ENCODE measurements around the gene MARCHF9.

DNA sequence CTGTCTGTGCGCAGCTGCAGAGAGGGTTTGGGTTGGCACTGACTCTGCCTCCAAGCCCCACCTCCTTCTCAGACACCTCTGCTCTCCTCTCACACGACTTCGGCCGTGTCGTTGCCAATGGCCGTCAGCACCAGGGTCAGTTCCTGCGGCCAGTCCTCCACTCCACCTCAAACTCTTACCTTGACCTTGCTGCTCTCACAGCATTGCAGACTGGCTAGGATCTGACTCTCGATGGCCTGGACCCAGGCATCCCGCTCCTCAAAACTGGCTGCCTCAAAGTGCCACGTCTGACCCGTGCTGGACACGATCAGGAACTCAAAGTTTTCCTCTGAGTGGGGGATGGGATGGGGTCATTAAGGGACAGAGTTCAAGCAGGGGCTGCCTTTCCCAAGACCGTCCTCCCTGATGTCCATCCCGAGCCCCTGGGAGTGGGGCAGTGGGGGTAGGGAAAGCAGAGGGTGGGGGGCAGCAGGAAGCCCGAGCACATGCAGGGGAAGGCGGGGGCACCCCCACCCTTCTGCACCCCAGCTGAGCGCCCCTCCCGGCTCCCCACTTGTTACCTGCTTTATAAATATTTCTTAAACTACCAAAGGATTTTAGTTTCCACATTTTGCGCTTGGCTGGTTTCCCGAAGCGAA, 27.0 kb upstream of the MARCHF9 start:
- TF ChIP-seq POLR2A (IDR thresholded peaks at IDR 0.05): no peak
- TF ChIP-seq, protein P1, sequence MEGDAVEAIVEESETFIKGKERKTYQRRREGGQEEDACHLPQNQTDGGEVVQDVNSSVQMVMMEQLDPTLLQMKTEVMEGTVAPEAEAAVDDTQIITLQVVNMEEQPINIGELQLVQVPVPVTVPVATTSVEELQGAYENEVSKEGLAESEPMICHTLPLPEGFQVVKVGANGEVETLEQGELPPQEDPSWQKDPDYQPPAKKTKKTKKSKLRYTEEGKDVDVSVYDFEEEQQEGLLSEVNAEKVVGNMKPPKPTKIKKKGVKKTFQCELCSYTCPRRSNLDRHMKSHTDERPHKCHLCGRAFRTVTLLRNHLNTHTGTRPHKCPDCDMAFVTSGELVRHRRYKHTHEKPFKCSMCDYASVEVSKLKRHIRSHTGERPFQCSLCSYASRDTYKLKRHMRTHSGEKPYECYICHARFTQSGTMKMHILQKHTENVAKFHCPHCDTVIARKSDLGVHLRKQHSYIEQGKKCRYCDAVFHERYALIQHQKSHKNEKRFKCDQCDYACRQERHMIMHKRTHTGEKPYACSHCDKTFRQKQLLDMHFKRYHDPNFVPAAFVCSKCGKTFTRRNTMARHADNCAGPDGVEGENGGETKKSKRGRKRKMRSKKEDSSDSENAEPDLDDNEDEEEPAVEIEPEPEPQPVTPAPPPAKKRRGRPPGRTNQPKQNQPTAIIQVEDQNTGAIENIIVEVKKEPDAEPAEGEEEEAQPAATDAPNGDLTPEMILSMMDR (IDR thresholded peaks at IDR 0.05): no peak
